ENCODE results near the gene NPM1.

DNA sequence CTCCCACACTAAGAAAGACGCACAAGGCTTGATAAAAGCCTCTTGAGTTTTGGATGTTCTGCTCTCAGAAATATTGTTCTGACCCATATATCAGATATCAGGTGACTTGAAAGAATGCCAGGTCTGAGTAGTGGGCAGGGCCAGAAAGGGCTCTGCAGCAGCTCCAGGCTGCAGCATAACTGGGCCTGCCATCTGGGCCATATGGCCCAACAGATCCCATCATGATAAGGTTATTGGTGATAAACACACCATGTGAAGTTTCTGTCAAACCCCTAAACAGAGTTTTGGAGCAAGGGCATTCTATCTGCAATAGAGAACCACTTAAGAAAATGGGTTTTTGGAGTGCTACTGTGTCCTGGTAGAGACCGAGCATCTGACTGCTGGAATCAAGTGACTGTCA is 29.8 kb upstream of the NPM1 start:
- no peak for TF ChIP-seq TARDBP (IDR thresholded peaks at IDR 0.05)
- TF ChIP-seq NFRKB (IDR thresholded peaks at IDR 0.05), result no peak
- no peak for TF ChIP-seq SUZ12 (IDR thresholded peaks at IDR 0.05)
- TF ChIP-seq BHLHE40 (IDR thresholded peaks at IDR 0.05; ENCODE audit: borderline replicate concordance), result no peak
- TF ChIP-seq FOXM1 (IDR thresholded peaks at IDR 0.05; ENCODE audit: borderline replicate concordance), result no peak
- no peak for TF ChIP-seq HDGF (IDR thresholded peaks at IDR 0.05; ENCODE audit: borderline replicate concordance)
- TF ChIP-seq FOXK2 (IDR thresholded peaks at IDR 0.05), result no peak
- no peak for TF ChIP-seq ELF4 (IDR thresholded peaks at IDR 0.05)
- TF ChIP-seq SP1 (IDR thresholded peaks at IDR 0.05), result no peak
- TF ChIP-seq, protein P1, sequence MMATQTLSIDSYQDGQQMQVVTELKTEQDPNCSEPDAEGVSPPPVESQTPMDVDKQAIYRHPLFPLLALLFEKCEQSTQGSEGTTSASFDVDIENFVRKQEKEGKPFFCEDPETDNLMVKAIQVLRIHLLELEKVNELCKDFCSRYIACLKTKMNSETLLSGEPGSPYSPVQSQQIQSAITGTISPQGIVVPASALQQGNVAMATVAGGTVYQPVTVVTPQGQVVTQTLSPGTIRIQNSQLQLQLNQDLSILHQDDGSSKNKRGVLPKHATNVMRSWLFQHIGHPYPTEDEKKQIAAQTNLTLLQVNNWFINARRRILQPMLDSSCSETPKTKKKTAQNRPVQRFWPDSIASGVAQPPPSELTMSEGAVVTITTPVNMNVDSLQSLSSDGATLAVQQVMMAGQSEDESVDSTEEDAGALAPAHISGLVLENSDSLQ (IDR thresholded peaks at IDR 0.05), result no peak
